GM21529 (cell line): ENCODE measurements around the gene PAGE2.
A peak's percentile ranks its signal among the peaks of the same experiment; 100 is the strongest.
"Not testable (repeated sequence)": the region's sequence is repeated elsewhere in the genome, so short reads cannot be mapped to it uniquely, and the experiment has no call there.

Experiments
- ATAC-seq: cut with Tn5 transposase; IDR thresholded peaks from one replicate; pipeline ENCODE4 v1.9.1; 2021; ENCODE audit not compliant: unreplicated experiment

PAGE2 gene

GRCh38 chrX:55088795-55089489, at the start of gene PAGE2:
PAGE2 (plus strand) TSS chrX:55089018; CDS start chrX:55090021, 1,003 bp downstream.
- ATAC-seq: no peak

- no peak for ATAC-seq
These were observed 49.3 kb upstream of the PAGE2 start for GRCh38 chrX:55039471-55039870.

GRCh38 chrX:55041514-55041913, 47.3 kb upstream of the PAGE2 start:
- no peak for ATAC-seq

- not testable (repeated sequence) for ATAC-seq
These were observed 38.2 kb upstream of the PAGE2 start for GRCh38 chrX:55050599-55050998.

- no peak for ATAC-seq
These were observed 31.8 kb upstream of the PAGE2 start for GRCh38 chrX:55056820-55057674.

GRCh38 chrX:55057675-55058249, 31.1 kb upstream of the PAGE2 start:
- peak; percentile 81 for ATAC-seq

- ATAC-seq: not testable (repeated sequence)
These were observed 21.6 kb upstream of the PAGE2 start for GRCh38 chrX:55067180-55067579.

GRCh38 chrX:55072286-55072685, 16.5 kb upstream of the PAGE2 start:
- ATAC-seq: no peak

- no peak for ATAC-seq
These were observed 13.9 kb upstream of the PAGE2 start, which contains the start of gene PAGE2B for GRCh38 chrX:55074851-55075467. PAGE2B (plus strand) TSS chrX:55075030; CDS start chrX:55076042, 1,012 bp downstream.

- no peak for ATAC-seq
These were observed 9.9 kb downstream of the PAGE2 start for GRCh38 chrX:55098691-55099090.

- no peak for ATAC-seq
These were observed 10.3 kb downstream of the PAGE2 start for GRCh38 chrX:55099162-55099561.

- no peak for ATAC-seq
These were observed 13.9 kb downstream of the PAGE2 start for GRCh38 chrX:55102754-55103153.

GRCh38 chrX:55107262-55107661, 18.4 kb downstream of the PAGE2 start:
- no peak for ATAC-seq

GRCh38 chrX:55107911-55108310, 19.1 kb downstream of the PAGE2 start:
- no peak for ATAC-seq

- ATAC-seq: no peak
These were observed 20.5 kb downstream of the PAGE2 start for GRCh38 chrX:55109306-55109705.

GRCh38 chrX:55111578-55112254, 22.9 kb downstream of the PAGE2 start:
- ATAC-seq: no peak

- ATAC-seq: not testable (repeated sequence)
These were observed 27.8 kb downstream of the PAGE2 start for GRCh38 chrX:55116589-55116988.

- ATAC-seq: no peak
These were observed 29.8 kb downstream of the PAGE2 start for GRCh38 chrX:55118574-55118973.

GRCh38 chrX:55119271-55119670, 30.5 kb downstream of the PAGE2 start:
- no peak for ATAC-seq

- ATAC-seq: no peak
These were observed 30.9 kb downstream of the PAGE2 start for GRCh38 chrX:55119712-55120111.
